Liver (tissue), 9 donors: ENCODE results near the gene FAHD2A. TPM values are rescaled to one million over a fixed set of nuclear protein-coding genes. Genes with fewer than 3 reads are reported as not detected.

Source experiments
- DNase-seq: peaks from one replicate; pipeline ENCODE4 v3.0.0-alpha.2; 2017; ENCODE audit warnings: low spot score
- H3K27ac ChIP-seq, 2 donors: one replicate each; pipeline ENCODE4 v1.7.0; 2013; ENCODE audit warnings: inconsistent platforms in 2 of 2, low read length in 2 of 2, control low read depth in 1 of 2, low read depth in 1 of 2, mild to moderate bottlenecking in 1 of 2
- H3K27me3 ChIP-seq, 4 donors: one replicate each; pipeline versions ENCODE4 v1.6.1 to v1.7.0; 2013; ENCODE audit warnings: low read length in 3 of 4, inconsistent platforms in 1 of 4, mild to moderate bottlenecking in 1 of 4, moderate library complexity in 1 of 4; ENCODE audit not compliant: control insufficient read depth in 4 of 4, insufficient read depth in 4 of 4
- H3K36me3 ChIP-seq, 4 donors: one replicate each; pipeline versions ENCODE4 v1.6.1 to v1.7.0; 2013; ENCODE audit warnings: low read length in 3 of 4, mild to moderate bottlenecking in 3 of 4, low read depth in 1 of 4, moderate library complexity in 1 of 4; ENCODE audit not compliant: control insufficient read depth in 4 of 4, insufficient read depth in 3 of 4
- H3K4me1 ChIP-seq, 4 donors: one replicate each; pipeline versions ENCODE4 v1.6.1 to v1.7.0; 2013; ENCODE audit warnings: low read length in 3 of 4, mild to moderate bottlenecking in 3 of 4, moderate library complexity in 1 of 4; ENCODE audit not compliant: control insufficient read depth in 4 of 4, insufficient read depth in 4 of 4
- H3K4me3 ChIP-seq, 3 donors: one replicate each; pipeline versions ENCODE4 v1.6.1 to v1.7.0; 2013; ENCODE audit warnings: low read length in 3 of 3, control low read depth in 1 of 3, low read depth in 1 of 3, mild to moderate bottlenecking in 1 of 3
- H3K9ac ChIP-seq, 2 donors: one replicate each; pipeline ENCODE4 v1.7.0; 2013; ENCODE audit warnings: low read length in 2 of 2, mild to moderate bottlenecking in 2 of 2, moderate library complexity in 2 of 2, control low read depth in 1 of 2, low read depth in 1 of 2
- H3K9me3 ChIP-seq, 4 donors: one replicate each; pipeline versions ENCODE4 v1.6.1 to v1.7.0; 2013; ENCODE audit warnings: low read length in 3 of 4; ENCODE audit not compliant: control insufficient read depth in 4 of 4
- FOXA1 ChIP-seq: IDR thresholded peaks from 2 replicates; pipeline ENCODE4 v1.6.1; 2016; ENCODE audit warnings: antibody characterized with exemption
- FOXA2 ChIP-seq: IDR thresholded peaks from 2 replicates; pipeline ENCODE4 v1.6.1; 2016; ENCODE audit warnings: antibody characterized with exemption
- GABPA ChIP-seq, 2 donors: IDR thresholded peaks in 1 of 2; conservative IDR thresholded peaks in 1 of 2; 2 replicates each; pipeline ENCODE4 v1.6.1; 2016; ENCODE audit warnings: antibody characterized with exemption in 2 of 2, mild to moderate bottlenecking in 1 of 2, moderate library complexity in 1 of 2
- HNF4A ChIP-seq, 2 donors: conservative IDR thresholded peaks; 2 replicates each; pipeline ENCODE4 v1.6.1; 2016; ENCODE audit warnings: antibody characterized with exemption in 2 of 2, mild to moderate bottlenecking in 2 of 2
- HNF4G ChIP-seq: IDR thresholded peaks from 2 replicates; pipeline ENCODE4 v1.6.1; 2016; ENCODE audit warnings: antibody characterized with exemption
- JUND ChIP-seq, 2 donors: IDR thresholded peaks; 2 replicates each; pipeline ENCODE4 v1.6.1; 2016; ENCODE audit warnings: antibody characterized with exemption in 2 of 2
- NR2F2 ChIP-seq: IDR thresholded peaks from 2 replicates; pipeline ENCODE4 v1.6.1; 2016; ENCODE audit warnings: antibody characterized with exemption
- RAD21 ChIP-seq, 2 donors: IDR thresholded peaks; 2 replicates each; pipeline ENCODE4 v1.6.1; 2016; ENCODE audit warnings: antibody characterized with exemption in 2 of 2, mild to moderate bottlenecking in 2 of 2
- RXRA ChIP-seq, 2 donors: IDR thresholded peaks; 2 replicates each; pipeline ENCODE4 v1.6.1; 2017 to 2018; ENCODE audit warnings: antibody characterized with exemption in 2 of 2, mild to moderate bottlenecking in 1 of 2
- SP1 ChIP-seq: IDR thresholded peaks from 2 replicates; pipeline ENCODE4 v1.6.1; 2018; ENCODE audit warnings: antibody characterized with exemption, mild to moderate bottlenecking
- TAF1 ChIP-seq: conservative IDR thresholded peaks from 2 replicates; pipeline ENCODE4 v1.6.1; 2016; ENCODE audit warnings: antibody characterized with exemption, mild to moderate bottlenecking
- WGBS: extraction: QIAGEN DNeasy Blood & Tissue Kit; methylation state at CpG from one replicate; pipeline ENCODE4 v1.1.7; 2013; 5-methylcytosine and 5-hydroxymethylcytosine counted together
- polyA plus RNA-seq, 2 donors: library from polyadenylated mRNA; stranded (reverse) in 1 of 2; unstranded in 1 of 2; fragments of 200-250 nt in 1 of 2; fragments of >200 nt in 1 of 2; fragmentation: Nextera tagmentation in 1 of 2; extraction: Ambion mirVana in 1 of 2; gene quantifications; one replicate each; pipeline versions ENCODE4 v1.2.1 to v1.2.3, GENCODE V29; 2013 to 2015
- total RNA-seq, 2 donors: library from RNA; depleted of rRNA; stranded (reverse); fragments of >200 nt; gene quantifications; one replicate each; pipeline ENCODE4 v1.2.3, GENCODE V29; 2014
- TF ChIP-seq, protein P1 (sequence below): IDR thresholded peaks from 2 replicates; pipeline ENCODE4 v1.6.1; 2016; ENCODE audit warnings: antibody characterized with exemption
- TF ChIP-seq, protein P2 (sequence below): IDR thresholded peaks from 2 replicates; pipeline ENCODE4 v1.6.1; 2016; ENCODE audit warnings: antibody characterized with exemption
- TF ChIP-seq, protein P3 (sequence below): IDR thresholded peaks from 2 replicates; pipeline ENCODE4 v1.6.1; 2016; ENCODE audit warnings: antibody characterized with exemption, mild to moderate bottlenecking
- TF ChIP-seq, protein P4 (sequence below): fragments of 150-350 bp; IDR thresholded peaks from 2 replicates; pipeline ENCODE4 v1.5.1; 2017; ENCODE audit warnings: improper control_type of control experiment, low read depth, low read length; ENCODE audit not compliant: missing input control
- TF ChIP-seq, protein P5 (sequence below): IDR thresholded peaks from 2 replicates; pipeline ENCODE4 v1.6.1; 2016; ENCODE audit warnings: antibody characterized with exemption
- donor health status: healthy.
- donor health status: healthy.
- donor health status: healthy.
- donor health status: healthy.
- donor health status: healthy.

Gene FAHD2A
- total and polyA plus RNA-seq, 4 donors: 20.1 to 105 (median 69.3) TPM

DNA sequence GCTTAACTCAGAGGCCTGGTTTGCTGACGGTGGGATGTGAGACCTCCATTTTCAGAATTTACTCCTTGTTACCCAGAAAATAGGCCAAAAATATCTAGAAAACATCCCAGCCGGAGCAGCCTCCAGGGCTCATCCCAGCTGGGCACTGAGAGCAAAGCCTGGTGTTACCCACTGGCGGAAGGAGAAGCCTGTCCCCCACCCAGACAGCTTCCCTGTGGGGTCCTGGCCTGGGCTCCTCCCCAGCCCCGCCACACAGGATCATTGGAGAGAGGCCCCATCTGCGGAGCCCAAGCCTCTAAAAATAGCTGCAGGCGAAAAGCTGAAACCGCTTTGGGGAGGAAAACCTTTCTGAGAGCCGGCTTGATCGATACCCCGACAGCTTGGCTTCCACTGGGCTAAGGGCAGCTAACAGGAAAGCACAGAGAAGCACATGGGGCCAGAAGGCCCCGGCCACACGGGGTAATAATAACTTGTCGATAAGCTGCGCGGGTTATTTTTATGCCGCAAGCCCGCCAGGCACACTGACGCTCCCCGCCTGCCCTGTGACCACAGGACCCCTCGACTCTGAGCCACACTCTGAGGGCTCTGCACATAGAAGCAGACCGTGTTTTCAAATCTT is 26.9 kb upstream of the FAHD2A start:
- Histone ChIP-seq H3K9ac (no peak overlapping the region), H3K27ac (no peak overlapping the region), H3K4me1 (no peaks in the 10 kb centered on the region), H3K9me3 (no peaks in the 10 kb centered on the region), H3K27me3 (no peaks in the 10 kb centered on the region), H3K4me3 (no peak overlapping the region), H3K36me3 (no peaks in the 10 kb centered on the region)
- 92% methylated on average over 21 of the region's 21 CpGs for WGBS
- no peak for TF ChIP-seq RAD21 (IDR thresholded peaks at IDR 0.05)
- TF ChIP-seq, protein P1, sequence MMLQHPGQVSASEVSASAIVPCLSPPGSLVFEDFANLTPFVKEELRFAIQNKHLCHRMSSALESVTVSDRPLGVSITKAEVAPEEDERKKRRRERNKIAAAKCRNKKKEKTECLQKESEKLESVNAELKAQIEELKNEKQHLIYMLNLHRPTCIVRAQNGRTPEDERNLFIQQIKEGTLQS: no peak
- no peak for TF ChIP-seq JUND (IDR thresholded peaks at IDR 0.05)
- TF ChIP-seq SP1: no peak
- TF ChIP-seq, protein P2, sequence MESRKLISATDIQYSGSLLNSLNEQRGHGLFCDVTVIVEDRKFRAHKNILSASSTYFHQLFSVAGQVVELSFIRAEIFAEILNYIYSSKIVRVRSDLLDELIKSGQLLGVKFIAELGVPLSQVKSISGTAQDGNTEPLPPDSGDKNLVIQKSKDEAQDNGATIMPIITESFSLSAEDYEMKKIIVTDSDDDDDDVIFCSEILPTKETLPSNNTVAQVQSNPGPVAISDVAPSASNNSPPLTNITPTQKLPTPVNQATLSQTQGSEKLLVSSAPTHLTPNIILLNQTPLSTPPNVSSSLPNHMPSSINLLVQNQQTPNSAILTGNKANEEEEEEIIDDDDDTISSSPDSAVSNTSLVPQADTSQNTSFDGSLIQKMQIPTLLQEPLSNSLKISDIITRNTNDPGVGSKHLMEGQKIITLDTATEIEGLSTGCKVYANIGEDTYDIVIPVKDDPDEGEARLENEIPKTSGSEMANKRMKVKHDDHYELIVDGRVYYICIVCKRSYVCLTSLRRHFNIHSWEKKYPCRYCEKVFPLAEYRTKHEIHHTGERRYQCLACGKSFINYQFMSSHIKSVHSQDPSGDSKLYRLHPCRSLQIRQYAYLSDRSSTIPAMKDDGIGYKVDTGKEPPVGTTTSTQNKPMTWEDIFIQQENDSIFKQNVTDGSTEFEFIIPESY: no peak
- TF ChIP-seq, protein P3, sequence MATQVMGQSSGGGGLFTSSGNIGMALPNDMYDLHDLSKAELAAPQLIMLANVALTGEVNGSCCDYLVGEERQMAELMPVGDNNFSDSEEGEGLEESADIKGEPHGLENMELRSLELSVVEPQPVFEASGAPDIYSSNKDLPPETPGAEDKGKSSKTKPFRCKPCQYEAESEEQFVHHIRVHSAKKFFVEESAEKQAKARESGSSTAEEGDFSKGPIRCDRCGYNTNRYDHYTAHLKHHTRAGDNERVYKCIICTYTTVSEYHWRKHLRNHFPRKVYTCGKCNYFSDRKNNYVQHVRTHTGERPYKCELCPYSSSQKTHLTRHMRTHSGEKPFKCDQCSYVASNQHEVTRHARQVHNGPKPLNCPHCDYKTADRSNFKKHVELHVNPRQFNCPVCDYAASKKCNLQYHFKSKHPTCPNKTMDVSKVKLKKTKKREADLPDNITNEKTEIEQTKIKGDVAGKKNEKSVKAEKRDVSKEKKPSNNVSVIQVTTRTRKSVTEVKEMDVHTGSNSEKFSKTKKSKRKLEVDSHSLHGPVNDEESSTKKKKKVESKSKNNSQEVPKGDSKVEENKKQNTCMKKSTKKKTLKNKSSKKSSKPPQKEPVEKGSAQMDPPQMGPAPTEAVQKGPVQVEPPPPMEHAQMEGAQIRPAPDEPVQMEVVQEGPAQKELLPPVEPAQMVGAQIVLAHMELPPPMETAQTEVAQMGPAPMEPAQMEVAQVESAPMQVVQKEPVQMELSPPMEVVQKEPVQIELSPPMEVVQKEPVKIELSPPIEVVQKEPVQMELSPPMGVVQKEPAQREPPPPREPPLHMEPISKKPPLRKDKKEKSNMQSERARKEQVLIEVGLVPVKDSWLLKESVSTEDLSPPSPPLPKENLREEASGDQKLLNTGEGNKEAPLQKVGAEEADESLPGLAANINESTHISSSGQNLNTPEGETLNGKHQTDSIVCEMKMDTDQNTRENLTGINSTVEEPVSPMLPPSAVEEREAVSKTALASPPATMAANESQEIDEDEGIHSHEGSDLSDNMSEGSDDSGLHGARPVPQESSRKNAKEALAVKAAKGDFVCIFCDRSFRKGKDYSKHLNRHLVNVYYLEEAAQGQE: no peak
- no peak for TF ChIP-seq HNF4A (conservative IDR thresholded peaks at IDR 0.05)
- DNase-seq: no peak

GRCh38 chr2:95376311-95377215 is 25.9 kb upstream of the FAHD2A start:
- Histone ChIP-seq H3K27ac (no peak overlapping the region), H3K36me3 (no peaks in the 10 kb centered on the region), H3K27me3 (no peaks in the 10 kb centered on the region), H3K9ac (no peak overlapping the region), H3K4me3 (no peak overlapping the region), H3K9me3 (no peaks in the 10 kb centered on the region), H3K4me1 (no peaks in the 10 kb centered on the region)
- DNase-seq: no peak
- 92% methylated on average over 22 of the region's 22 CpGs for WGBS
- TF ChIP-seq FOXA1 (no peak), GABPA (IDR thresholded peaks at IDR 0.05 in 1 of 2, conservative IDR thresholded peaks at IDR 0.05 in 1 of 2) (no peak), SP1 (no peak), HNF4A (conservative IDR thresholded peaks at IDR 0.05) (no peak), TAF1 (no peak), HNF4G (no peak), FOXA2 (no peak), NR2F2 (no peak), RXRA (IDR thresholded peaks at IDR 0.05) (no peak)
- TF ChIP-seq, protein P4, sequence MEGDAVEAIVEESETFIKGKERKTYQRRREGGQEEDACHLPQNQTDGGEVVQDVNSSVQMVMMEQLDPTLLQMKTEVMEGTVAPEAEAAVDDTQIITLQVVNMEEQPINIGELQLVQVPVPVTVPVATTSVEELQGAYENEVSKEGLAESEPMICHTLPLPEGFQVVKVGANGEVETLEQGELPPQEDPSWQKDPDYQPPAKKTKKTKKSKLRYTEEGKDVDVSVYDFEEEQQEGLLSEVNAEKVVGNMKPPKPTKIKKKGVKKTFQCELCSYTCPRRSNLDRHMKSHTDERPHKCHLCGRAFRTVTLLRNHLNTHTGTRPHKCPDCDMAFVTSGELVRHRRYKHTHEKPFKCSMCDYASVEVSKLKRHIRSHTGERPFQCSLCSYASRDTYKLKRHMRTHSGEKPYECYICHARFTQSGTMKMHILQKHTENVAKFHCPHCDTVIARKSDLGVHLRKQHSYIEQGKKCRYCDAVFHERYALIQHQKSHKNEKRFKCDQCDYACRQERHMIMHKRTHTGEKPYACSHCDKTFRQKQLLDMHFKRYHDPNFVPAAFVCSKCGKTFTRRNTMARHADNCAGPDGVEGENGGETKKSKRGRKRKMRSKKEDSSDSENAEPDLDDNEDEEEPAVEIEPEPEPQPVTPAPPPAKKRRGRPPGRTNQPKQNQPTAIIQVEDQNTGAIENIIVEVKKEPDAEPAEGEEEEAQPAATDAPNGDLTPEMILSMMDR: no peak
- TF ChIP-seq, protein P2: no peak
- TF ChIP-seq, protein P3: no peak
- TF ChIP-seq, protein P5, sequence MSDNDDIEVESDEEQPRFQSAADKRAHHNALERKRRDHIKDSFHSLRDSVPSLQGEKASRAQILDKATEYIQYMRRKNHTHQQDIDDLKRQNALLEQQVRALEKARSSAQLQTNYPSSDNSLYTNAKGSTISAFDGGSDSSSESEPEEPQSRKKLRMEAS: no peak
